Hepatic stellate cell (primary cell): ENCODE measurements around the gene MTHFD2.

ENCODE experiments used
- DNase-seq: peaks from one replicate; pipeline ENCODE4 v3.0.0; 2011; ENCODE audit warnings: low spot score

MTHFD2 gene

DNA sequence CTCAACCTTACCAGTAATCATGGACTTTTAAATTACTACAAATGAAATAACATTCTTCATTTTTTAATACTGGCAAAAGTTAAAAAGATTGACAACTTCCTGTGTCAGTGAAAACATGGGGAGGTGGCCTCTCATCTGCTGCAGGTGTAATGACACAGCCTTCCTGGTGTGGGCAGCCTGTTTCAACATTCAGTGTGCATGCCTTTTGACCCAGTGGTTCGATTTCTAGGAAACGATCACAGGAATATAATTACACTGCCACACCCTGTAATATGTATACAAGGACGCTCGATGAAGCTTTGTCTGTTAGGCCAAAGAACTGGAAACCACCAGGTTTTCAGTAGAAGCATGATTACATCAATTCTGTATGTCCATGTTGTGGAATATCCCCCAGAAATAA, 68.7 kb downstream of the MTHFD2 start:
- DNase-seq: no peak
